GM18519 (cell line): ENCODE data around the gene CTSC.
"Not testable (repeated sequence)": the region's sequence is repeated elsewhere in the genome, so short reads cannot be mapped to it uniquely, and the experiment has no call there.

ENCODE experiments used
- ATAC-seq: cut with Tn5 transposase; IDR thresholded peaks from one replicate; pipeline ENCODE4 v1.9.1; 2021; ENCODE audit warnings: mild to moderate bottlenecking, moderate library complexity; ENCODE audit not compliant: unreplicated experiment, low FRiP score

CTSC gene

GRCh38 chr11:88322881-88323280 lies 14.7 kb downstream of the CTSC start:
- not testable (repeated sequence) for ATAC-seq

- ATAC-seq, result not testable (repeated sequence)
These were observed 16.1 kb downstream of the CTSC start for GRCh38 chr11:88321412-88321811.

GRCh38 chr11:88320149-88320559 lies 17.4 kb downstream of the CTSC start:
- ATAC-seq, result no peak

GRCh38 chr11:88318017-88318416 lies 19.5 kb downstream of the CTSC start:
- ATAC-seq, result no peak

- ATAC-seq, result no peak
These were observed 20.0 kb downstream of the CTSC start for GRCh38 chr11:88317536-88317935.

- ATAC-seq, result no peak
These were observed 21.5 kb downstream of the CTSC start for GRCh38 chr11:88315981-88316441.

- no peak for ATAC-seq
These were observed 22.5 kb downstream of the CTSC start for GRCh38 chr11:88315015-88315414.

GRCh38 chr11:88313441-88313840 lies 24.1 kb downstream of the CTSC start:
- no peak for ATAC-seq

GRCh38 chr11:88312628-88313027 lies 24.9 kb downstream of the CTSC start:
- ATAC-seq, result no peak

GRCh38 chr11:88310246-88310645 lies 27.3 kb downstream of the CTSC start:
- no peak for ATAC-seq

- ATAC-seq, result no peak
These were observed 29.0 kb downstream of the CTSC start for GRCh38 chr11:88308576-88308975.

- peak; percentile 48 for ATAC-seq
These were observed 29.6 kb downstream of the CTSC start for GRCh38 chr11:88307749-88308425.

GRCh38 chr11:88306785-88307184 lies 30.8 kb downstream of the CTSC start:
- no peak for ATAC-seq

GRCh38 chr11:88305430-88305829 lies 32.1 kb downstream of the CTSC start:
- no peak for ATAC-seq

- ATAC-seq, result no peak
These were observed 33.2 kb downstream of the CTSC start for GRCh38 chr11:88304352-88304751.

GRCh38 chr11:88303037-88303436 lies 34.5 kb downstream of the CTSC start:
- ATAC-seq, result no peak

GRCh38 chr11:88301488-88302140 lies 35.9 kb downstream of the CTSC start:
- peak; percentile 38 for ATAC-seq

- peak; percentile 36 for ATAC-seq
These were observed 36.5 kb downstream of the CTSC start for GRCh38 chr11:88300888-88301487.

- ATAC-seq, result no peak
These were observed 39.7 kb downstream of the CTSC start for GRCh38 chr11:88297863-88298262.

- no peak for ATAC-seq
These were observed 40.1 kb downstream of the CTSC start for GRCh38 chr11:88297421-88297820.

- ATAC-seq, result no peak
These were observed 42.5 kb downstream of the CTSC start for GRCh38 chr11:88295028-88295427.

GRCh38 chr11:88293931-88294330 lies 43.6 kb downstream of the CTSC start:
- ATAC-seq, result no peak
